Measurements from ENCODE around the gene GBE1. TPM values are rescaled to one million over a fixed set of nuclear protein-coding genes. Genes with fewer than 3 reads are reported as not detected.

The GBE1 gene
- total and polyA plus RNA-seq, 9 of the 15 experiments (the other 6 are each of a cell fraction or from before 2014, with no cell fraction given), result 7.9 to 25.6 (median 13.1) TPM

DNA sequence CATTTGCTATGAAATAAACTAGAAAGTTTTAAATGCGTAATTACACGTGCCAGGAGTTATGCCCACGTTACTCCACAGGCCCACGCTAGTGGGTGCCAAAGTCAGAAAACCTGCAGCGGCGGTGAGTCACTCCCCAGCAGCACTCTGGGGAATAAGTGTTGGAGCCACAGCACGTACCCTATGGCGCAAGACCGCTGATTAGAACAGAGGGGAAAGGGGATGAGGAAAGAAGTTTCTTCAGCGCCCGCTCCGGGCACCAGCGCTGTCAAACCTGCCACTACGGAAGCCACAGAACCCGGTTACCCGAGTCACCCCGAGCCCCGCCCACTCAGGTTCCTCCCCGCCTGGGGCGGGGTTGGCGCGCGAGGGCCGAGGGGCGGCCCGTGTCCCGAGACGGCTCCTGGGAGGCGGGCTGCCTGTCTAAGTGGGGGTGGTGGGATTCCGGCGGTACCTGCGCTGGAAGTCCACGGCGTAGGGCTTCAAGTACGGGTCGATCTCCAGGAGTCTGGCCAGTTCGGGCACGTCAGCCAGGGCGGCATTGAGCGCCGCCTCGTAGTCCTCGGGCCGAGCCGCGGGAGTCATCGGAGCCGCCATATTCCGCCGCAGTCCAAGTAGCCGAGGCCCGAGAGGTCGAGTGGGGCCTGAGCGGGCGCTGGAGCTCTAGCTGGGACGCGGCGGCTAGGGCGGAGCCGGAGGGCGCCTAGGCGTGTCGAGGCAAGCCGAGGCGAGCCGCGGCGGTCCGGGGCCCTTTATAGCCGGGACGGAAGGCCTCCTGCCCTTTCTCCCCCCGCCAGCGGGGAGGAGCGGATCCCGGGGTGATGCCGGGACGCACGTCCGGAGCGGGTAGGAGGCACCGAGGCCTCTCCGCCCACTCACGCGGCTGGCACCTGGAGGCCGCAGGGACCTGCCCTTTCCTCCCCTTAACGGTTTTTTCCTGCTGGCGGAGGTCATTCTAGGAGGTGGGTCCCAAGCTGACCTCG, at the start of gene GBE1 (continued):
- TF ChIP-seq, protein P1, sequence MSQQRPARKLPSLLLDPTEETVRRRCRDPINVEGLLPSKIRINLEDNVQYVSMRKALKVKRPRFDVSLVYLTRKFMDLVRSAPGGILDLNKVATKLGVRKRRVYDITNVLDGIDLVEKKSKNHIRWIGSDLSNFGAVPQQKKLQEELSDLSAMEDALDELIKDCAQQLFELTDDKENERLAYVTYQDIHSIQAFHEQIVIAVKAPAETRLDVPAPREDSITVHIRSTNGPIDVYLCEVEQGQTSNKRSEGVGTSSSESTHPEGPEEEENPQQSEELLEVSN (IDR thresholded peaks at IDR 0.05; ENCODE audit: borderline replicate concordance in 1 of 2, extremely low read depth in 1 of 2, insufficient read depth in 1 of 2, insufficient read length in 1 of 2, low read depth in 1 of 2, low read length in 1 of 2, poor library complexity in 1 of 2, severe bottlenecking in 1 of 2), result peak; percentile 36 to 44
- TF ChIP-seq CEBPG (CRISPR knock-in tag; IDR thresholded peaks at IDR 0.05) (no peak), CEBPG (tag; conservative IDR thresholded peaks at IDR 0.05 in 1 of 2, IDR thresholded peaks at IDR 0.05 in 1 of 2) (peak; percentile 74 to 86), KAT2B (IDR thresholded peaks at IDR 0.05; ENCODE audit: low read depth, low read length) (no peak), PHB (CRISPR knock-in tag; IDR thresholded peaks at IDR 0.05) (no peak), ZNF764 (CRISPR knock-in tag; IDR thresholded peaks at IDR 0.05; ENCODE audit: low read depth) (no peak), SLC30A9 (CRISPR knock-in tag; IDR thresholded peaks at IDR 0.05) (no peak), ZFP30 (CRISPR knock-in tag; IDR thresholded peaks at IDR 0.05; ENCODE audit: borderline replicate concordance) (no peak), ZBTB8A (IDR thresholded peaks at IDR 0.05; ENCODE audit: partially characterized antibody) (no peak), THRB (CRISPR knock-in tag; conservative IDR thresholded peaks at IDR 0.05) (no peak), MCM2 (IDR thresholded peaks at IDR 0.05; ENCODE audit: low read depth) (no peak), CREM (IDR thresholded peaks at IDR 0.05; ENCODE audit: low read depth) (peak; percentile 25; the same call in 1 of the 2 replicates), CTCFL (IDR thresholded peaks at IDR 0.05; ENCODE audit: borderline replicate concordance, insufficient read depth, low read depth, low read length, poor library complexity, severe bottlenecking) (peak; percentile 21), HMGN3 (IDR thresholded peaks at IDR 0.05; ENCODE audit: borderline replicate concordance, extremely low read depth, insufficient read length, low read depth, low read length) (peak; percentile 82), ZNF668 (CRISPR knock-in tag; IDR thresholded peaks at IDR 0.05) (no peak), PHTF2 (CRISPR knock-in tag; IDR thresholded peaks at IDR 0.05) (no peak)
